ENCODE results near the gene ZNRF3.

GRCh38 chr22:29053048-29053702, 169.8 kb downstream of the ZNRF3 start:
- no peak for TF ChIP-seq POLR2AphosphoS5 (IDR thresholded peaks at IDR 0.05; ENCODE audit: low read depth, low read length)
- TF ChIP-seq POLR2A (IDR thresholded peaks at IDR 0.05; ENCODE audit: low read depth, low read length), result no peak
- TF ChIP-seq TAF1 (IDR thresholded peaks at IDR 0.05; ENCODE audit: low read depth, low read length), result no peak
- no peak for TF ChIP-seq POU2F2 (IDR thresholded peaks at IDR 0.05; ENCODE audit: low read depth, low read length)
